ENCODE measurements around the gene RIPOR3.

DNA sequence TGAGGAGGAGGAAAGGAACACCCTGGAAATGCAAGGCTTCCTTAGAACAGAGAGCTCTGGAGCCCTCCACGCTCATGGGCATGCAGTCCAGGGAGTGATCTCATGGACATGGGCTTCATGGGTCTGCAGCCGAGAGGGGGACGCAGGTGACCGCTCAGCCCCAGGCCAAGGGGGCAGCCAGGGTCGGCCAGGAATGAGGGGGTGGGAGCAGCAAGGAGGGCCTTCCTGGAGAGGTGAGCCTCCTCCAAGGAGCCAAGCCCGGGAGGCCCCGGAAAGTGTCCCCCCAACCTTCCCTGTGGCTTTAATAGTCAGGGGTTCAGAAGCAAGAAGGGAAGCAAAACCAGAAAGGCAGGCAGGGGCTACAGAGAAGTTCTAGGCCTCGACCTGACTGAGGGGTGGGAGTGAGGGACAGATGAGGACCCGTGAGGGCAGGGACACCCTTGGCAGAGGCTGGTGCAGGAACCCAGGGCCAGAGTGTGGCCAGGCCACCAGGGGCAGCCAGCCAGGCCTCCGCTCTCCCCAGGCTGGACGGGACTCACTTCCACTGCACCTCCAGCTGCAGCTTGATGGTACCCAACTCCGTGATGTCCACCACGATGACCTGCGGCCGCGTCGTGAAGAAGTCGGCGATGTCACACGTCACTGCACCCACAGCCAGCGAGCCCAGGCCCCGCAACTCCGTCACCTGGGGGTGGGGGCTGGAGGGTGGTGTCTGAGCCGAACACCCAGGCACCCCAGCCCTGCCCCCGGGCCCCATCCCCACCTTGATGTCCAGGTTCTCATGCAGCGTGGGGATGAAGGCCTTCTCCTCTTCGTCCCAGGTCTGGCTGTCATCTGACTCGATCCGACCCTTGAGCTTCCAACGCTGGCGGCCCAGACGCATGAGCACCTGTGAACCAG, 83.2 kb downstream of the RIPOR3 start:
- TF ChIP-seq, protein P1, sequence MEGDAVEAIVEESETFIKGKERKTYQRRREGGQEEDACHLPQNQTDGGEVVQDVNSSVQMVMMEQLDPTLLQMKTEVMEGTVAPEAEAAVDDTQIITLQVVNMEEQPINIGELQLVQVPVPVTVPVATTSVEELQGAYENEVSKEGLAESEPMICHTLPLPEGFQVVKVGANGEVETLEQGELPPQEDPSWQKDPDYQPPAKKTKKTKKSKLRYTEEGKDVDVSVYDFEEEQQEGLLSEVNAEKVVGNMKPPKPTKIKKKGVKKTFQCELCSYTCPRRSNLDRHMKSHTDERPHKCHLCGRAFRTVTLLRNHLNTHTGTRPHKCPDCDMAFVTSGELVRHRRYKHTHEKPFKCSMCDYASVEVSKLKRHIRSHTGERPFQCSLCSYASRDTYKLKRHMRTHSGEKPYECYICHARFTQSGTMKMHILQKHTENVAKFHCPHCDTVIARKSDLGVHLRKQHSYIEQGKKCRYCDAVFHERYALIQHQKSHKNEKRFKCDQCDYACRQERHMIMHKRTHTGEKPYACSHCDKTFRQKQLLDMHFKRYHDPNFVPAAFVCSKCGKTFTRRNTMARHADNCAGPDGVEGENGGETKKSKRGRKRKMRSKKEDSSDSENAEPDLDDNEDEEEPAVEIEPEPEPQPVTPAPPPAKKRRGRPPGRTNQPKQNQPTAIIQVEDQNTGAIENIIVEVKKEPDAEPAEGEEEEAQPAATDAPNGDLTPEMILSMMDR (IDR thresholded peaks at IDR 0.05): no peak
- TF ChIP-seq POLR2A (IDR thresholded peaks at IDR 0.05): no peak
